GM18511 (cell line): ENCODE results near the gene CDC16.

Experiments
- ATAC-seq: cut with Tn5 transposase; IDR thresholded peaks from one replicate; pipeline ENCODE4 v1.9.1; 2021; ENCODE audit warnings: mild to moderate bottlenecking, moderate library complexity; ENCODE audit not compliant: unreplicated experiment

Gene CDC16

DNA sequence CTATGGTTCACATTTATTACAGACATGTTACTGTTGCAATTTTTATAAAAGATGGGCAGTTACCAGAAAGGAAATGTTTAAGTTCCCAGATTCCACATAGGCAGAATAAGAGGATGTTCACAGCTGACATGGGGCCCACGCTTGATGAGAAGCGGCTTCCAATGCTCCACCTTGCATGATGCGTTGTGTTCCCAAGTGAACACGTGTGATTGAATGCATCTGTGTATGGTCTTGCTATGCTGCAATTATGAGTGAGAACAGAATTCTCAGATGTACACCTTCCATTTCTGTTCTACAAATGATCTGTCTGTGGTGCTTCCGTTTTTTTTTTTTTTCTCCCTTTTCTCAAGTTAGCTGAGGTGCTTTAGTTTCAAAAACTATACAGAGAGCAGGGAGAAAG is 62.2 kb downstream of the CDC16 start:
- ATAC-seq = no peak

DNA sequence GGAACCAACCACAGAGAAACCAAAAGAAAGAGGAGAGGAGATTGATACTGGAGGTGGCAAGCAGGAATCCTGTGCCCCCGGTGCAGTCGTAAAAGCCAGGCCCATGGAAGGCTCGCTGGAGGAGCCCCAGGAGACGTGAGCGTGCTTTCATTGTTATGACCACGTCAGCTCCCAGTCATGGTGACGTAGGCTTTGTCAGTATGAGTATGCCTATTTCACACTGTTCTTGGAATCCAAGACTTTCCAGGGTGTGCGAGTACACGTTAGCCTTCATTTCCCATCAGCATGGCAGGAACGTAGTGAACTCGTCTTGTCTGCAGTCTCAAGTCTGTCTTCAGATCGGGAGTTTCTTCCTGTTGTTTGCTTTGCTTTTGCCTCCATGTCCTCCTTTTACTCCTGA is 64.2 kb downstream of the CDC16 start:
- no peak for ATAC-seq

DNA sequence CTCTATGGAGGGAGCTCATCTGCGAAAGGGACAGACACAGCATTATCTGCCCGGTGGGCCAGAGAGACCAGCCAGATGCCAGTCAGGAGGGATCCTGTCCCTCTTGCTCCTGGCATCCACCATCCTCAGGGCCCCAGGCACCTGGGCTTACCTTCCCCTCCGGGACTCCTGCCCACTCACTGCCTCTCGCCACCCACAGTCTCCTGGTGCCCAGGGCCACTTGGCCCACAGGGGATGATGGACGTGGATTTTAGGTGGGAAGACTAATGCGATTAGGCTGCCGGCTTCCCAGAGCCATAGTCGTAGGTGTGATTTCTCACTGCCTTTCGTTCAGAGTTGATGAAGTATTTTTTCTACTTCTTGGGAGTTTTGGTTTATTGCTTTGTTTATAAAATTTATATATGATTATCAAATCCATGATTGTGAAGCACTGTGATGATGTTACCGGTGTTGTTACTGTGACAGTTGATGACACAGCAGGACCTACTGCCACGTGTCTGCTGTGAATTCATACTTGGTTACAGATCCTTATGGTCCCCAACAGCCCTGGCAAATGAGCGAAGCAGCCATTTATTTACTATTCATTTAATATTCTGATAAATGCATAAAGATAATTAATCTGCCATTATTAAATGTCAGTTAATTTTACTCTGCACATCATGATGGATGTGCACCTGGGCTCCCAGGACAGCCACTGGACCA is 65.1 kb downstream of the CDC16 start:
- ATAC-seq = no peak

DNA sequence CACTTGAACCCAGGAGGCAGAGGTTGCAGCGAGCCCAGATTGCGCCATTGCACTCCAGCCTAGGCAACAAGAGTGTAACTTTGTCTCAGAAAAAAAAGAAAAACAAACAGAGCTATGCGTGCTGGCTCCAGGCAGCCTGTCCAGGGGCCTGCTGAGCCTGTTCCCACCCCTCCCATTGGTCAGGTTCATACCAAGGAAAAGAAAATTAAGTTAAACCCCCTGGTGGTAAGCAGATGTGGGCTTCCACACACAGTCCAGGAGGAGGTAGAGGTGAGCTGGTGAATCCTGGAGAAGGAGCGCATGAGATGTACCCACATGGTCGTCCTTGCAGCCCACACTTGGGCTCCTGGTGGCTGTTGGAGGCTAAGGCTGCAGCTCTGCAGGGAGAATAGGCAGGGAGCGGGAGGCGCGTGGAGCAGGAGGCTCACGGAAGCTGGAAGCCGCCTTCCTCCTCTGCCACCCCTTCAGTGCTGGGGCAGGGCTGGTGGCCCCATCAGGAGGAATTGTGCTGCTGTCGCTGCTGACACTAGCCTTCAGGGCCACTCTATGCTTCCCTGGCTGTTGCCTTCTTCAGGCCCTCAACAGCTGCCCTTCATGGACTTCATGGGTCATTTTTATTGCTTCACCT is 69.1 kb downstream of the CDC16 start:
- no peak for ATAC-seq

DNA sequence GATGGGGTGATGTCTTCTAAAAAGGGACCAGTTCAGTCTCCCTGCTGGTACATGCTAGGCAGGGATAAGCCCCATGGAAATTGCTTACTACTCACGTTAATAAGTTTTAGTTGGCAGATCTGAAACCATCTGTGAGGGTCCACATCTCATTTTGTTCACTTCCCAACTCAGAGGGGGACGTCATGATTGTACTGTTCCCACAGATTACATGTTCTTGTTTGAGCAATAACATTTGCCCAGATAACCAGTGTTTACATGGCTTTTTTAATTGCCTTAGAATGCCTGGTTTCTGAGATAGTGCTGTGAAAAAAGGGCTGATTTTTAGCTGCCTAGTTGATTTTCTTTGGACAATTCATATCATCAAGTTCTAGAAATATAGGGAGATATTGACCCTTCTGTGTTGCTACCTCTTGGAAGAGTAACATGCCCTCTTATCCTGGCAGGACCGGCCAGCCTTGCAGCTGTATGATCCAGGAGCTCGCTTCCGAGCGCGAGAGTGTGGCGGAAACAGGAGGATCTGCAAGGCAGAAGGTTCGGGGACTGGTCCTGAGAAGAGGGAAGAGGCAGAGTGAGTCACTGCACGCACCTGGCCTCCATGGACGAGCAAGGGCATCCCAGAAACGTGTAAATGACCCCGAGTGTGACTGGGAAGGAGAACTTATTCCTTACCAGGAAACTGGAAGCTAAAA is 69.8 kb downstream of the CDC16 start:
- ATAC-seq = no peak

DNA sequence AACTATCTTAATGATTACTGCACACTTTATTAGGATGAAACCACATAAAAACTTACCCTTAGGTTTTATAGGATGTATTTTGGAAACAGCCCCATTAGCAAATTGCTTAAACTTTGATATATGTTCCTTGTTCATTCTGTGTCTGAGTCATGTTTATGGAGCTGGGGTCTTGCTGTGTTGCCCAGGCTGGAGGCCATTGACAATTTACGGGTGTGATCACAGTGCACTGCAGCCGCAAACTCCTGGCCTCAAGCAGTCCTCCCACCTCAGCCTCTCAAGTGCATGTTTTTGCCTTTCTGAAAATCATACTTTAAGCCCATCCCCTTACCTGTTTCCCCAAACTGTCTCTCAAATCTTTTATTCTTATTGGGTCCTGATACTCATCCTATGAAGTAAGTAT is 74.4 kb downstream of the CDC16 start:
- ATAC-seq = no peak

DNA sequence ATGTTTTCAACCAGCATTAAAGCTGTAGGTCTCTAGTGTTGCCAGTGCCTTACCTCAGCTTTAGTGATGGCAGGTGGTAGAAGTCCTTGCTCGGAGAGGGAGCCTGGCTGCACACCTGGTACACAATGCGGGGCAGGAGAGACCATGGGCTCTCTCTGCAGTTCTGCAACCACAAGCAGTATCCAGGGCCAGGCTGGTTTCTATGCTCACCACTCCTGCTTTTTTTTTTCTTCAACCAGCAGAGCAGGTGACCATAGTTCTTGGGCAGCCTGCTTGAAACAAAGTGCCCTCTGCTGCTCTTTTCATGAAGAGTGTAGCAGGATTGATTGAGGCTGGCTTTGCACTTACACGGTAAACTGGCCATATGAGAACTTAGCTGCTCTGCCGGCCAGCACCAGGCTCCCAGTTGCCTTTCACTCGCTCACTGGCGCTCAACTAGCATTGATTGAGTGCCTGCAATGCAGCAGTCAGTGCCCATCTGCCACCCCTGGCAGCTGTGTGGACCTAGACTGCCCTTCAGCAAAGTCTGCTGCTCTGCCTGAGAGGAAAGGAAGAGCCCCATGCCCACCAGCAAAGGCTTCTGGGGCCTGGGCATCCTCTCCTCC is 75.2 kb downstream of the CDC16 start:
- no peak for ATAC-seq

DNA sequence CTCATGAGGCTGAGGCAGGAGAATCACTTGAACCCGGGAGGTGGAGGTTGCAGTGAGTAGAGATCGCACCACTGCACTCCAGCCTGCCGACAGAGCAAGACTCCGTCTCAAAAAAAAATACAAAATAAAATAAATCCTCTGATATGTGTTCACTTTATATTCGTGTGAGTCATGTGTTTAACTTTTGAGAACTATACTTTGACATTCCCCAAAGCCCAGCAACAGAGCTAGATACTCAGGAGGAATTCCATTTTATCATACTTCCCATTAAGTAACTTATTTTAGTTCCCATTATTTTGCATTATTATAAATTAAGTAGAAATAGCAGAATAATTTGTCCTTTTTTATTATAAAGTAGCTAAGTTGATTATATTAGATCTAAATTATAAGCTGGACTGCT is 76.3 kb downstream of the CDC16 start:
- no peak for ATAC-seq

DNA sequence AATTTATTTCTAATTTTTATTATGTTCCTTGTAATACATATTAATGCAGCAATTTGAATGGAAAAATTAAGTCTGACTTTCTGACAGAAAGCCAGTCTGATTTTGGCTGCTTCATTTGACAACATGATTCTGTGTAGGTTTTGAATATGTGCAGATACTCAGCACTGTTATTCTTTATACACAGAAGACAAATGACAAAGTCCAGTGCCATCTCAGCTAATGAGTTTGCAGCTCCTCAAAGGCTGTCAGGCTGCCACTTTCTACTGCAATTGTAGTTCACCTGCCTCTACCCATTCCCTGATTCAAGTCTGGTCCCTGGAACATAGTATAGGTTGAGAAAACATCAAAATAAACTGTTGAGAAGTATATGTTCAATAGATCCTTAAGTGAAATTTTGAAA is 76.7 kb downstream of the CDC16 start:
- no peak for ATAC-seq

DNA sequence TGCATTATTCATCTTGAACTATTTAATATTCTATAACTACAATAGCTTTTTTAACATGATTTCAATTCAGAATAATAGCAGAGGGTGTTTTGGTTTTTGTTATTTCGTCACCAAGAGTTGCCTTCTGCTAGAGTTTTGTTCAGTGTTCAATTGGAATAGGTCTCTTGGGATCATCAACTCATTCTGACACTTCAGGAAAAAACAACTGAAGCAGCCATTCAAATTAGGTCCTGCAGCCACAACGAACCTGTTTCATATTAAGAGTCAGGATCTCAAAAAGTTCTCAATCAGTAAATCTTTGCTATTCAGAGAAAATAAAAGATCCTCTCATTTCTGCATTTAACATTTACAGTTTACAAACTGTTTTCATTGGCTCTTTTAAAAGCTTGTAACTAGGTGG is 77.2 kb downstream of the CDC16 start:
- ATAC-seq = no peak

DNA sequence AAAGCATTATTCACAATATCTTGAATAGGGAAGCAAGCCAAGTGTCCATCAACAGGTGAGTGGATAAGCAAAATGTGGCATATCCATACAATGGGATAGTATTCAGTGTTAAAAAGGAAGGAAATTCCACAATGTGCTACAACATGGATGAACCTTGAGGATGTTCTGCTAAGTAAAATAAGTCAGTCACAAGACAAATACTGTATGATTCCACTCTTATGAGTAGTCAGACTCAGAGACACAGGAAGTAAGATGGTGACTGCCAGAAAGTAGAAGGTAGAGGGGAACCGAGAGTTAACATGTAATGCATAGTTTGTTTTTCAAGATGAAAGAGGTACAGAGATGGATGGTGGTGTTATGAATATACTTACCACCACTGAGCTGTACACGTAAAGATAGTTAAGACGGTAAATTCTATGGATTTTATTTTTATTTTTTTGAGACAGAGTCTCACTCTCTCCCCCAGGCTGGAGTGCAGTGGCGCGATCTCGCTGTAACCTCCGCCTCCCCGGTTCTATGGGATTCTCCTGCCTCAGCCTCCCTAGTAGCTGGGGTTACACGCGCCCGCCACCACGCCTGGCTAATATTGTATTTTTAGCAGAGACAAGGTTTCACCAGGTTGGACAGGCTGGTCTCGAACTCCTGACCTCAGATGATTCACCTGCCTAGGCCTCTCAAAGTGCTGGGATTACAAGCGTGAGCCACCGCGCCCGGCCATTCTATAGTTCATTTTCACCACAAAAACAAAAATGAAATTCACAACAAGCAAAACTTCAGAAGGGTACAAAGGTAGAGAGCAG is 78.6 kb downstream of the CDC16 start:
- ATAC-seq = no peak

DNA sequence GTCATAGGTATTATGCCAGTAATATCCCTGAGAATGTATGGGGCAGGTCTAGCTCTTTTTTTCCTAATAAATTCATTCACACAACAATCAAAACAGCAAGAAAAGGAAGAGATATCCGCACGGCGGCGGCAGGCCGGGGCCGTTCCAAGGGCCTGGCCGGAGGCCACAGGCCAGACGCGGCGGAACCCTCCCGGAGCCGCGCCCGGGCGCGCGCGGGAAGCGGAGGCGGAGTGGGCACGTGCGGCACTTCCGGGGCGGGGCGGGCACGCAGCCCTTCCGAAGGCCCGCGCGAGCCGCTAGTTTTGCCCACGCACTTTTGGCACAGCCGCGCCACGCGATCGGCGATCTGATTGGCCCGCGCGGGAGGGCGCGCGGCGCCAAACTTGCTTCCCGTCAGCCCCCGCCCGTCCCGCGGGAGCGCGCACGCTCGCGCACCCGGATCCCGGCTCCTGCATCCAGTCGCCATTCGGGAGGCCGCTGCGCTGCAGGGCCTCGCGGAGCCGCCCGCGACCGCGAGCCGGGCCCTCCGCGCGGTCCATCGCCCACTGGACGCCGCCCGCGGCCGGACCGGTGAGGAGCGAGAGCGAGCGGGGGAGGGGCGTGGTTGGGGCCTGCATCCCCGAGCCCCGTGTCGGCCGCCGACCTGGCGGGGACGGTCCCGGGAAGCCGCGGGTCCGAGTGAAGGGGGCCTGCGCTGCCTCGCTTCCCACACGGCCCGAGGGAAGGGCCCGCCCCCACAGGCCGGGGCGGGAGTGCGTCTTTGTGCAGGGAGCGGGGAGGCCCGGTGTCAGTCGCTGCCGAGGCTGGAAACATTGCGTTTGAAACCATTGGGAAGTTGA is 79.6 kb downstream of the CDC16 start, which contains the start of gene CHAMP1:
Gene CHAMP1, plus strand, starts transcription at position 430 of the 839 bp plus-strand sequence. CDS start 9,340 bp downstream, outside the sequence.
- ATAC-seq = peak; percentile 90

DNA sequence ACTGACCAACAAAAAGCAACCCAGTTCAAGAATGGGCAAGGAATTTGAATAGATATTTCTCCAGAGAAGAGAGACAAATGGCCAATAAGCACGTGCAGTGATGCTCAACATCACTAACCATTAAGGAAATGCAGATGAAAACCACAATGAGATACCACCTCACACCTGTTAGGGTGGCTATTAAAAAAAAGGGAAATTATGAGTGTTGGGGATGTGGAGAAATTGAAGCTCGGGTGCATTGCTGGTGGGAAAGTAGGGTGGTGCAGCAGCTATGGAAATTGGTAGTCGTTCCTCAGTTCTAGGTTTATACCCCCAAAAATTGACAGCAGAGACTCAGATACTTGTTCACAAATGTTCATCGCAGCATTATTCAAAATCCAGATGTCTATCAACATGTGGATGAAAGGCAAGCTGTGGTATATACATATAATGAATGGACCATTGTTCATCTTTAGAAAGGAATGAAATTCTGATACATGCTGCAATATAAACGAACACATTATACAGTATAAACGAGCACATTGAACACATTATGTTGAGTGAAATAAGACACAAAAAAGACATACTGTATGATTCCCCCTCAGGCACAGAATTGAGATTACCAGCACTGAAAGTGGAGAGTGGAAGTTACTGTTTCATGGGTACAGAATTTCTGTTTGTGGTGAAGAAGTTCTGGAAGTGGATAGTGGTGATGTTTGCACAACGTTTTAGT is 80.5 kb downstream of the CDC16 start:
- ATAC-seq = no peak

DNA sequence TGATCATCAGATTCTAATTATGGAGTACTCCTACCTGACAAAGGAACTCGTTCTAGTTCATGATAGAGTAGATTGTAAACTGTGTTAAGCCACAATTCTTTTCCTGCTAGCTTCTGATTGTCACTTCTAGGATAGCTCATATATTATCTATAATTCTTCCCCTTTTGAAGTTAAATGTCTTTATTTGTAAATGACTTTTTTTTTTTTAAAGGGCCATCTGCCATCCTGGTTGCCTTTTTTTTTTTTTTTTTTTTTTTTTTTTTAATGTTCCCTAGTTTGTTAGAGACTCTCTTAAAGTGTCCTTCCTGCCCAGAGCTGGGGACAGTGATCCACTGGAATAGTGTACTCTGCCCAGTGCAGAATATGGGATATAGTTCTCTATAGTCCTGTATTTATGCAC is 83.9 kb downstream of the CDC16 start:
- no peak for ATAC-seq

DNA sequence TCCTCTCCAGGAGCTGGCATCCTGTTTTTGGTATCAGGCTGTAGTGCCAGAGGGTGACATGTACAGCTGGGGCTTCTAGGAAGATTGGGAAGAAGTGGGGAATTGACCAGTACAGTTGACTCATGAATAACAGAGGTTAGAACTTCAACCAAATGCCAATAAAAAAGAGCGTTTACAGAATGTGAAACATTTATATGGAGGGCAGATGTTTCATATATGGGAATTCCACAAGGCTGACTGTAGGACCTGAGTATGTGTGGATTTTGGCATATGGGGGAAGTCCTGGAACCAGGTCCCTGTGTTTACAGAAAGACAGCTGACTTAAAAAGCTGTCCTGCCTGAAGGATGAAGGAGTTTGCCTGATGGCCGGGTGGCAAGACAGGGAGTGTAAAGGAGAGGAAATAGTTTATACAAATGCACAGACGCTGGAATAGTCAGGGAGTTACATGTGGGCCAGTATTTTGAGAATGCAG is 84.8 kb downstream of the CDC16 start:
- ATAC-seq = no peak

DNA sequence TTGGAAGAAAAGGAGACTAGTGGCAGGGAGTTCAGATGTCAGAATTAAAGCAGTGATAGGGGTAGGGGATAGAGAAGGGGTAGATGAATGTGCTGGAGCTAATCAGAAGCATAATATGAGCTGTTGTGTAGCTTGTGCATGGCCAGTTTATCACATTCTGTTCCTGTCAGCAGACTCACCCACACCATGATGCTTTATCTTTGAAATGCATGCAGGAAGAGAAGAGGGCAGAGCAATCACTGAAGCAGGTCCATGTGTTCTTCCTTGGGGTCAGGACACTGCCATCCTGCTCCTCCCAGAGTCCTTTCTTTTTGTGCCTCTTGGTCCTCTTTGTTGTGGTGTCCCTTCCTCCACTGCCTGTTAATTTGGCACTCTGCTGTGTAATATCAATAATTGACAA is 85.4 kb downstream of the CDC16 start:
- ATAC-seq = no peak

DNA sequence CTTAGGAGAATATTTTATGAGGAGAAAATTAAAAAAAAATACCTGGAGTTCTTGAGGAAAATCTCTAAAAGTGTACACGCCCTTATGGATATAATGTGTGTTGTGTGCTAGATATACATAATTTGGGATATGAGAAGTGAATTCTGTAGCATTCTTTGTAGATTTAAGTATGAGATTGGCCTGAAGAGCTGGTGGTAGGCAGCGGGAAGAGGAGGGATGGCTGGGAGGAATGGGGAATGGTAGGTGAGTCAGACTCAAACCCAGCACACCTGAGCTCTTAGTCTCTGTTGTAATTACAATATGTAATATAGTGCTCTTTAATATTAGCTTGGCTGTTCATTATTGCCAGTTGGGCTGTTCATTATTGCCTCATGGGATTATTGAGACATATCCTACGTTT is 86.6 kb downstream of the CDC16 start:
- ATAC-seq = no peak
